IPS-NIHi11 (cell line): Measurements from ENCODE around the gene ITCH.
"Not testable (repeated sequence)": the region's sequence is repeated elsewhere in the genome, so short reads cannot be mapped to it uniquely, and the experiment has no call there.

Source experiments
- DNase-seq: peaks from one replicate; pipeline ENCODE4 v3.0.0; 2012; ENCODE audit warnings: mixed read lengths, low spot score

Gene ITCH

DNA sequence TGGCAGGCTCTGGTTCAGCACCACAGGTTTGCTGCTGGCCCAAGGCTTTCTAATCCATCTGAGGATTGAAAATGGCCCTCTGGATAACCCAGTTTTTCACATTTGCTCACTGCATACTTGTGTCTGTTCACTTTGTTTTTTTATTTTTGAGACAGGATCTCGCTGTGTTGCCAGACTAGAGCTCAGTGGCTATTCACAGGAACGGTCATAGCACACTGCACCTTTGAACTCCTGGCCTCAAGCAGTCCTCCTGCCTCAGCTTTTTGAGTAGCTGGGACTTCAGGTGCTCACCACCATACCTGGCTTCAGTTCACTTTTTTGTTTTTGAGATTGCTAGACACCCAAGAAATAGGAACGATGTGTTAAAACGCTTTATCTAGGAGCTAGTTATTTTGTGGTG, 57.9 kb downstream of the ITCH start:
- DNase-seq, result no peak

- DNase-seq, result no peak
These were observed 58.8 kb downstream of the ITCH start for GRCh38 chr20:34421766-34422466.

- not testable (repeated sequence) for DNase-seq
These were observed 62.1 kb downstream of the ITCH start for GRCh38 chr20:34425032-34425690.

- DNase-seq, result no peak
These were observed 63.0 kb downstream of the ITCH start for GRCh38 chr20:34426026-34426425.

GRCh38 chr20:34427331-34427730, 64.3 kb downstream of the ITCH start:
- no peak for DNase-seq

DNA sequence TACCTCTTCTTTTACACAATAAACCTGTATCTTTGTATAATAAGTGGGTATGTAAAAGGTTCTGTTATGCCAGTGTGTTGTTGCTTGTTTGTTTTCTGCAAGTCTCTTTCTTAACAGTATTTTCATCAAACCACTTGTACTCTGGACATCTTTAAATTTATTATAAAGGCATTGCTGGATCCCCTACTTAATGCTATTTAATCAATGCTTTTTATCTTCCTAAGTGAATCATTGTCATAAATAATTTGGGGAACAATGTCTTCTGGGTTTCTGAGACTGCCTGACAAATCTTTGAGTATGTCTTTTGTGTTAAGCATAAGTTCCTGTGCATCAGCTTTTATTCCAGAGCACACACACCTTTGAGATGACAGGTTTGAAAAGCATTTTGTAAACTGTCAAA, 64.7 kb downstream of the ITCH start:
- no peak for DNase-seq

GRCh38 chr20:34431168-34431567, 68.1 kb downstream of the ITCH start:
- no peak for DNase-seq

- DNase-seq, result not testable (repeated sequence)
These were observed 69.6 kb downstream of the ITCH start for GRCh38 chr20:34432663-34433062.

GRCh38 chr20:34433391-34433790, 70.3 kb downstream of the ITCH start:
- no peak for DNase-seq

DNA sequence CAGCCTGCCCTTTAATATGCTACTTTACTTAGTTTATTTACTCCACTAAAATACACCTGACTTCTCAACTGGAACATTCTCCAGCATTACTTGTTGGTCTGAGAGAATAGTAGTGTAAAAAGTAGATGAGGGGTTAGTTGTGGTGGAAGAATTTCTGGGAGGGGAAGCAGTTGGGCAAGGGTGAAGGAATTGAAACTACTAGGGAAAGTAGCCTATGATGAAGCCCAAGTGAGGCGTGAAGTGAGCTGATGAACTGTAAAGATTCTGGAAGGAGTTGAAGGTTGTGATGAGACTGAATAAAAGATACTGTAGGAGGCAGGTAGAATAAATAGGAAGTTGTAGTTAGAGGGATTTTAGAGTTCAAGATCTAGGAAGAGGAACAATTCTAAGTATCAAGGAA, 72.5 kb downstream of the ITCH start:
- no peak for DNase-seq

DNA sequence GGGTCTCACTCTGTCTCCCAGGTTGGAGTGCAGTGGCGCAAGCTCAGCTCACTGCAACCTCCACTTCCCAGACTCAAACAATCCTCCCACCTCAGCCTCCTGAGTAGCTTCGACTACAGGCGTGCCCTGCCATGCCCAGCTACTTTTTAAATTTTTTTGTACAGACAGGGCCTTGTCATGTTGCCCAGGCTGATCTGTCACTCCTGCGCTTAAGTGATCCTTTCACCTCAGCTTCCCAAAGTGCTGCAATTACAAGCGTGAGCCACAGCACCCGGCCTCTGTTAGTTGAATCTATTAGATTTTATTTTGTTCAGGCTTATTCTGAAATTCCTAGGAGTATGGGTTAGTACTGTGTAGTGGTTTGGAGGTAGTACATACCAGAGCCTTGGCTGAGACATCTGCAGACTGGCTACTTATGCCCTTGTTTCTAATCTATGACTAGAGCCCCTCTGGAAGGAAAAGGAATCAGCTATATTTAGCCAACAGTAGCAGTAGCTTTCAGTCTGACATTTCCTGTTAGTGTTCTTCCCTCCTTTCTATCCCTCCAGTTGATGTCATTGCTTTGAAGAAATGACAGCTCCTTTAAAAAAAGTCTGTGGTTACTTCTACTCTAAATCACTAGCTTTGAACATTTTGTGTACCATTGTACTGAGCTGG, 74.4 kb downstream of the ITCH start:
- DNase-seq, result no peak

DNA sequence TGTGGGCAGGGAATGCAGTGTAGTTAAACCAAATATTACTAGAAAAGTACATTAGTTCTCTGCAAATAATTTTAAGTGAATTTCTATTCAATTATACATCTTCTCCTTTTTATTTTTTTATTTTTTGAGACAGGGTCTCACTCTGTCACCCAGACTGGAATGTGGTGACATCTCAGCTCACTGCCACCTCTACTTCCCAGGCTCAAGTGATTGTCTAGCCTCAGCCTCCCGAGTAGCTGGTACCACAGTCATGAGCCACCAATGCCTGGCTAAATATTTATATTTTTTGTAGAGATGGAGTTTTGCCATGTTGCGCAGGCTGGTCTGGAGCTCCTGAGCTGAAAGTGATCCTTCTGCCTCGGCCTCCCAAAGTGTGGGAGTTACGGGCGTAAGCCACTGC, 76.1 kb downstream of the ITCH start:
- no peak for DNase-seq

DNA sequence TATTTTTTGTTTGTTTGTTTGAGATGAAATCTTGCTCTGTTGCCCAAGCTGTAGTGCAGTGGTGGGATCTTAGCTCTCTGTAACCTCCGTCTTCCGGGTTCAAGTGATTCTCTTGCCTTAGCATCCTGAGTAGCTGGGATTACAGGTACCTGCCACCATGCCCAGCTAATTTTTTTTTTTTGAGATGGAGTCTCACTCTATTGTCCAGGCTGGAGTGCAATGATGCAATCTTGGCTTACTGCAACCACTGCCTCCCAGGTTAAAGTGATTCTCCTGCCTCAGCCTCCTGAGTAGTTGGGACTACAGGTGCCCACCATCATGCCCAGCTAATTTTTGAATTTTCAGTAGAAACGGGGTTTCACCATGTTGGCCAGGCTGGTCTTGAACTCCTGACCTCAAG, 78.3 kb downstream of the ITCH start:
- not testable (repeated sequence) for DNase-seq

DNA sequence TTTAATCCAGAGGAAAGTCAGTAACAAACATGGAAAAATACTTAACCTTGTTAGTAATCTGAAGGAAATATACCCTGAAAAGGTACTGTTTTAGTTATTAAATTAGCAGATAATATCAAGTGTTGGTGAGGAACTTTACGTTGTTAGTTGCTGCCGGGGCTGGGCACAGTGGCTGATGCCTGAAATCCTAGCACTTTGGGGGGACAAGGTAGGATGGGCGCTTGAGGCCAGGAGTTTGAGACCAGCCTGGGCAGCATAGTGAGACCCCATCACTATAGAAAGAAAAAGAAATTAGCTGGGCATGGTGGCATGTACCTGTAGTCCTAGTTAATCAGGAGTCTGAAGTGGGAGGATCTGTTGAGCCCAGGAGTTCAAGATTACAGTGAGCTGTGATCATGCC, 80.5 kb downstream of the ITCH start:
- DNase-seq, result no peak

DNA sequence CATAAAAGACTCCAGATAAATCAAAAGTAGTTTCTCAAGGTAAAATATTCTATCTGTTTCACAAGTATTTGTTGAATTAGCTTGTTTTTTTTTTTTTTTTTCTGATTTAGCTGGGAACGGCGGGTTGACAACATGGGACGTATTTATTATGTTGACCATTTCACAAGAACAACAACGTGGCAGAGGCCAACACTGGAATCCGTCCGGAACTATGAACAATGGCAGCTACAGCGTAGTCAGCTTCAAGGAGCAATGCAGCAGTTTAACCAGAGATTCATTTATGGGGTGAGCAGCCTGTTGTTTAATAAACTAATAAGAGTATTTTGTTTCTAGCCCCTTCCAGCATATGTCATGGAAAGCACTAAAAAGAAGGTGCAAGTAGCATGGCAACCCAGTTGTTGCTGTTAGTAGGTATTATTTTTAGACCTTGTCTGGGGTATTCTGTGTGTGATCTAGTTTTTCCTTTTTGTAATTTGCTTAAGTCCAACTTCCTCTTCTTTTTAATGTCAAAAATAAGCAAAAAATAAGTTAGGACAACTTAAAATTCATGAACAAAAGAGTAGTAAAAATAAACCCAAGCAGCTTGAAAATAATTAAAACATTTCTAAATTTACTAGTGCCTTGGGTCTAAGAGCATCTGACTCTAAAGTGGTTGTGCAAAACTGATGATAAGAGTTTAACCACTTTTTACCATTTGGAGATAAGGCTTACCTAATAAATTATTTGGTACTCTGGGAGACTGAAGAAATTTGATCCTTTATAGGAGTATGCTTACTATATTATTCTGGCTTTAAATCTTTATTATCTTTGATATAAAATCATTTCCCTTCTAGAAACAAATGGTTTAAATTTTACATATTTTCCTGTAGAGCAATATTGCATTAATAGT, 82.3 kb downstream of the ITCH start:
- DNase-seq, result no peak

DNA sequence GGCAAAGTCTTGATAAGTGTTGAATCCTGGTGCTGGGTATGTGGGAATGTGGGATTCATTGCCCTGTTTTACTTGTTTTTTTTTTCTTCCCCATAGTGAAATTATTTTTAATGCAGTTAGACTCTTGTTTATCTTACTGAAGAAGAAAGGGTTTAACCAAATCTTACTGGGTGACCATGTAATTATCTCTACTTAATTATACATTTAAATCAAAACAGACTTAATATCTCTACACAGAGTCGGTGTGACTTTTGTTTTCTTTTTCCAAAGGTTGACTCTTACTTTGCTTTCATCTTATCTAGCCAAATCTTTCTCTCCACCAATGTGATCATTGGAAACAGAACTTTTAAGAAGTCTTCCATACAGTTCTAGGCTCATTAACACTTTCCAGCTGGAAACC, 85.4 kb downstream of the ITCH start:
- DNase-seq, result no peak

DNA sequence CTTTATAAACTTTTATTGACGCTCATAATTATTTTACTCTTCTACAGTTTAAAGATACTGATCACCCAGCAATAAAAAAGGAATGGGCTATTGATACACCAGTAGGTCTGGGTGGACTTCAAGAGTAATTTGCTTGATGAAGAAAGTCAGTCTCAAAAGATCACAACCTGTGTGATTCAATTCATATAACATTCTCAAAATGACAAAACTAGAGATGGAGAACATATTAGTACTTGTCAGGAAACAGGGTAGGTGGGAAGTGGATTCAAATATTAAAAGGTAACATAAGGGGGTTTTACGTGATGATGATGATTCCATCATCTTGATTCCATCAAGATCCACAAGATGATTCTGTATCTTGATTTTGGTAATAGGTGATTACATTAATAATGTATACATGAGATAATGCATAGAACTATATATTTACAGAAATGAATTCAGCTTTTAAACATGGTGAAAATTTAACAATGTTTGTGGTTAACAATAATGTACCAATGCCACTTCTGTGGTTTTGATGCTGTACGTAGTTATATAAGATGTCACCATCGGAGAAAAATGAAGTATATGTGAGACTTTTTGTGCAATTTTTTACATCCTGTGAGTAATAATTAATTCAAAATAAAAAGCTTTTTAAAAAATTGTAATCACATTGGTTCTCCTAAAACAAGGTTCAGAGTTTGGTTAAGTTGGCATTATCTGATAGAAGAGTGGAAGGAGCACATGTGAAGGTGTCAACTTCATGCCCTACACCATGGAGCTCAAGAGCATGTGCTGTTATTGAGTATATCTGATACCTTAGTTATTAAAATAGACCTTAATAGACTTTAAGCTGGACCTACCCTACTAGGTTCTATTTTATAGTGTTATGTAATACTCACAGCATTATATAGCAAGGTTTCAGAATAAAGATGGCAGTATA, 86.9 kb downstream of the ITCH start:
- DNase-seq, result no peak

- no peak for DNase-seq
These were observed 89.4 kb downstream of the ITCH start for GRCh38 chr20:34452281-34452982.

DNA sequence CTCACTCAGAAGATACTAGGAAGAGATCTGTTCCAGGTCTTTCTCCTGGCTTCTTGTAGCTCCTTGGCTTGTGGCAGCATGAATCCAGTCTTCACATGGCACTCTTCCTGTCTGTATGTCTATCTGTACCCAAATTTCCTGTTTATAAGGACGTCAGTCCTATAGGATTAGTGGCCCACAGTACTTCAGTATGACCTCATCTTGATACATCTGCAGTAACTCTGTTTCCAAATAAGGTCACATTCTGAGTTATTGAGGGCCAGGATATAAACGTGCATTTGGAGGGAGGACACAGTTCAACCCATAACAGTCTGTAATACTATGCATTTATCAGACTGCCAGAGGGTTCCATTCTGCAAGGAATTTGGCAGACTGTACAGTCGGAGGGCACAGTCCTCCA, 95.6 kb downstream of the ITCH start:
- no peak for DNase-seq

DNA sequence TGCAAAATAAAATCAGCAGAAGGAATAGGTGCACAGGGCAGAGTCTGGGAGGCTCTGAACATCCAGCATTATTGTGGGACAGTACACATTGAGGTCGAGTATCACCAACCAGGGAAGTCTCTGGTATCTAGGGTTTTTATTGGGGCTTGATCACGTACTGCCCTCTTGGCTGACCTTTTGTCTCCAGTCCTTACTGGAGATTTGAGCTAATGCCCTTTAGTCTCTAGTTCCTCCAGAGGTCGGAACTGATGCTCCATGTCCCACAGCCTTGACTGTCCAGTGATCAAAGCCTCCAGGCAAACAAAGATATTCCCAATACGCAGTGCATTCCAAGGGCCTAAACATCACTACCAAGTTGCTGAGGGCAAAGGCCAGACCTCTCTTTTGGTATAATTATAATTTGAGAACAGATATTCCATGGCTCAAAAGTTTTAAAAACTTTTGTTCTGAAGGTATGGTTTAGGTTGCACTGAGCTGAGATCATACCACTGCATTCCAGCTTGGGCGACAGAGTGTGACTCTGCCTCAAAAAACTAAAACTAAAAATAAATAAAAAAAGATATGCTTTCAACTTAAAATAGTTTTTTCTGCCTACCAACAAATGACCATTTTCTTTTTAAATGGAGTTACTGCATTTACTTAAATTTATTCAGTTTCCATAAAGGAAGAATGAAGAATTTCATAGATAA, 96.3 kb downstream of the ITCH start:
- no peak for DNase-seq
